ENCODE data around the gene SHROOM2. TPM values are rescaled to one million over a fixed set of nuclear protein-coding genes. Genes with fewer than 3 reads are reported as not detected.

The SHROOM2 gene
- total and polyA plus RNA-seq, 2 of the 4 experiments (the other 2 are of a cell fraction), result 8.1 to 14.2 TPM

GRCh38 chrX:9992724-9993123, 206.5 kb downstream of the SHROOM2 start:
- H2BK15ac ChIP-seq (ENCODE audit: low read depth, low read length), result no peak overlapping the region
- no peak overlapping the region for H3K18ac ChIP-seq (ENCODE audit: low read depth, low read length)
- H3K23ac ChIP-seq (ENCODE audit: low read depth, low read length), result no peak overlapping the region
- H3K56ac ChIP-seq (ENCODE audit: extremely low read depth, insufficient read depth, low read length), result no peak overlapping the region
- no peak overlapping the region for H2AK9ac ChIP-seq (replicated peaks; ENCODE audit: low read depth, low read length, poor library complexity)
- dilution Hi-C loops (cut with HindIII; ENCODE audit: low sequenced_read_pairs, unreplicated experiment) (no loop called here), intact Hi-C loops (cut with micrococcal nuclease) (no loop called here), in situ Hi-C loops (cut with MboI; ENCODE audit: low sequenced_read_pairs) (loop anchor here (10.0 kb wide), 1 partner anchor 108 kb away; no protein-coding TSS in a partner anchor)
- no peak overlapping the region for H4K91ac ChIP-seq (ENCODE audit: insufficient read depth, low read depth, low read length)
- H2BK5ac ChIP-seq (ENCODE audit: low read depth, low read length, poor library complexity, severe bottlenecking), result no peak overlapping the region
- no peaks in the 10 kb centered on the region for H3K36me3 ChIP-seq (ENCODE audit: control insufficient read depth, insufficient read depth, low read length)
- no peak for DNase-seq
- no peaks in the 10 kb centered on the region for H3K27me3 ChIP-seq (ENCODE audit: control insufficient read depth, insufficient read depth, low read length)
- H3K27ac ChIP-seq (ENCODE audit: insufficient read depth, low read length), result no peak overlapping the region
- no peak for TF ChIP-seq CEBPB (IDR thresholded peaks at IDR 0.05; ENCODE audit: low read depth, low read length)
- TF ChIP-seq MAFK (IDR thresholded peaks at IDR 0.05; ENCODE audit: low read depth, low read length), result no peak
- TF ChIP-seq CTCF (conservative IDR thresholded peaks at IDR 0.05; ENCODE audit: low read depth, low read length), result no peak
- no peak for TF ChIP-seq CHD1 (IDR thresholded peaks at IDR 0.05; ENCODE audit: low read depth, low read length)
- no peak for TF ChIP-seq ELK1 (IDR thresholded peaks at IDR 0.05; ENCODE audit: borderline replicate concordance, low read depth, low read length)
- no peak for TF ChIP-seq USF2 (IDR thresholded peaks at IDR 0.05; ENCODE audit: low read depth, low read length)
- no peak for TF ChIP-seq SMC3 (IDR thresholded peaks at IDR 0.05; ENCODE audit: low read depth, low read length)
- TF ChIP-seq RCOR1 (IDR thresholded peaks at IDR 0.05; ENCODE audit: insufficient replicate concordance, low read length), result no peak
- TF ChIP-seq BHLHE40 (IDR thresholded peaks at IDR 0.05; ENCODE audit: low read depth, low read length), result no peak
- no peak overlapping the region for H4K5ac ChIP-seq (ENCODE audit: low read depth, low read length)
- H3K4me2 ChIP-seq (ENCODE audit: low read depth, low read length), result no peak overlapping the region
- no peak overlapping the region for H2AK5ac ChIP-seq (ENCODE audit: low read depth, low read length)
- no peak overlapping the region for H2AFZ ChIP-seq (replicated peaks; ENCODE audit: low read length, poor library complexity)
- CTCF ChIA-PET, result no interaction called here
- no peaks in the 10 kb centered on the region for H4K20me1 ChIP-seq (ENCODE audit: insufficient read depth, low read length)
- WGBS, 2 experiments (ENCODE audit: extremely low coverage in 2 of 2, insufficient read length in 1 of 2), result 84% methylated on average over 4 of the region's 18 CpGs; no CpG with 5 or more reads in 1 of the 2 experiments
- no peak for ATAC-seq (ENCODE audit: low read depth)
- H3K14ac ChIP-seq (replicated peaks; ENCODE audit: low read depth, low read length), result no peak overlapping the region
- H3K4ac ChIP-seq (ENCODE audit: low read depth, low read length), result no peak overlapping the region
- H3K9ac ChIP-seq (ENCODE audit: low read depth, low read length), result no peak overlapping the region
- no peak overlapping the region for H2BK20ac ChIP-seq (ENCODE audit: low read depth, low read length)
- no peak overlapping the region for H2BK120ac ChIP-seq (ENCODE audit: low read depth, low read length)
- POLR2A ChIA-PET (ENCODE audit: unreplicated experiment), result no interaction called here
- H3K9me3 ChIP-seq (ENCODE audit: control insufficient read depth, insufficient read depth, low read length), result no peaks in the 10 kb centered on the region
- H3K79me1 ChIP-seq (ENCODE audit: low read depth in 1 of 2, low read length in 2 of 2), result no peaks in the 10 kb centered on the region
- no peak overlapping the region for H4K8ac ChIP-seq (ENCODE audit: low read depth in 2 of 2, low read length in 2 of 2)
- no peaks in the 10 kb centered on the region for H3K9me1 ChIP-seq (ENCODE audit: insufficient read depth, low read length)
- no TSS peak for BruUV-seq (replicated peaks)
- no peaks in the 10 kb centered on the region for H3K4me1 ChIP-seq (ENCODE audit: control insufficient read depth, insufficient read depth, low read length)
- no peak overlapping the region for H3K4me3 ChIP-seq (ENCODE audit: insufficient read depth, low read depth, low read length)
